Skeletal muscle cell (primary cell): ENCODE data around the gene ACYP1.

Source experiments
- DNase-seq: peaks from one replicate; pipeline ENCODE4 v3.0.0-alpha.2; 2010; ENCODE audit warnings: low read depth
- H3K4me3 ChIP-seq: 2 replicates; pipeline ENCODE4 v1.5.1; 2011; ENCODE audit warnings: low read depth, mild to moderate bottlenecking, control low read depth, low read length, moderate library complexity

ACYP1 gene

DNA sequence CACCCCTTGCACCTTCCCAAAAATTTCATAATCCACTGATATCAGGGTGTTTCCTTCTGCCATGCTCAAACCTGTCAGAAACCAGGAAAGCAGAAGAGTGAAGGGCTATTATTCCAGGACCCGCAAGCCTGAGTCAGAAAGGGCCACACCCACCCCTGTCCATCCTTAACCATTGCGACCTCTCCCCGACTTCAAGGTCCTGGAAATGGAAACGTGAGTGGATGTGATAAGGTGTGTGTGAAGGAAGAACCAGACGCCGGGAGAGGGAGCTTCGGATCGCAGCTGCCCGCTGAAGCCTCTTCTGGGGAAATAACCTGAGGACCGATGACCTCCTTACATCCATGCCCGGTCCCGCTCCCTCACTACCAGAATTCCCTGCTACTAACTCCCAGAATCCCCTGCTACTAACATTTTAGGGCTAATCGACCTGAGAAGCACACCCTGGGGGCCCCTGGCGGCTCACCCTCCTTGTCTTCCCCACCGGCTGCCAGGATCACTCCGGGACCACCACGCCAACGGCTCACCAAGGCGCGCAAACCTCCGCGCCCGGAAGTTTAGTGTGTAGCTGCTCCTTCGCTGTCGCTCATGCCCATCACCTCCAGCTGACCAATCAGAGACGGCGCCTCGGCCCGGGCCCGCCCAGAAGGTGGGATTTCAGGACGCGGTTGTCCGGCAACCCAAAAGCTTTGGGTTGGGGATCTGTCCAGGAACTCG, at the start of gene ACYP1:
Gene ACYP1, minus strand, starts transcription at position 534 of the 714 bp plus-strand sequence. Its CDS starts 471 bp downstream, at position 63.
- peak; percentile 48 for DNase-seq
- H3K4me3 ChIP-seq, result peak within 1 kb of the TSS; percentile 63

- H3K4me3 ChIP-seq, result no peak overlapping the region
- DNase-seq, result no peak
These were observed 46.1 kb upstream of the ACYP1 start for GRCh38 chr14:75109877-75110276.

DNA sequence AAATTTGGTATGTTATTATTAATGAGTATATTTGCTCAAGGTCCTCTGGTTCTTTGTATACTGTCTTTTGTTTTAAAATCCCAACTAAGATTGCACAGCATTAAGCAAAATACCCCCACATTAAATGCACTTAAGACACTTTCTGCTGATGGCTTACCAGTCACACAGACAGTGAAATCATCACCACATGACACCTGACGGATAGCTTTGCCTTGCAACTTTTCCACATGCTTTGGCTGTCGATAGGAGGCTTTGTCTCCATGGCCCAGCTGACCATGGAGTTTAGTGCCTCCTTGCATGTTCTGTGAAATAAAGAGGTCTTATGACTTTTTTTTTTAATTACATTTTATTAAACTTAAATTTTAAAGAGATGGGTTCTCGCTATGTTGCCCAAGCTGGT, 43.4 kb upstream of the ACYP1 start:
- no peak overlapping the region for H3K4me3 ChIP-seq
- DNase-seq, result no peak

DNA sequence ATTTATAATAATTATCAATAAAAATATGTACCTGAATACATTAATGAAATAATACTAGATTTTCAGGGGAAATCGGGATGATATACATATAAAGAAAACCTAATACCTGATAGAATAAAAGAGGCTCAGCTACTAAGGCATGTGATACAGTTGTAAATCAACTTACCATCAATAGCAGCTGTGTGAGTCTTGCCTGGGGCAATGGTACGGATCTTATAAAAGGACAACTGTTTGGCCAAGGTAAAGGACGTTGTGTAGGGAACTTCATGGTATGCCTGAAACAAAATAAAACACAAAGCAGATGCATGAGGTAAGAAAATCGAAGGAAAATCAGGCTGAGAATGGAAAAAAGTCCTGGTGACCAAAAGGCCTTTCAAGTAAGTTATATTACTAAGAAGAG, 37.7 kb upstream of the ACYP1 start:
- H3K4me3 ChIP-seq, result no peak overlapping the region
- no peak for DNase-seq

GRCh38 chr14:75098682-75099081, 34.9 kb upstream of the ACYP1 start:
- H3K4me3 ChIP-seq, result no peak overlapping the region
- no peak for DNase-seq

DNA sequence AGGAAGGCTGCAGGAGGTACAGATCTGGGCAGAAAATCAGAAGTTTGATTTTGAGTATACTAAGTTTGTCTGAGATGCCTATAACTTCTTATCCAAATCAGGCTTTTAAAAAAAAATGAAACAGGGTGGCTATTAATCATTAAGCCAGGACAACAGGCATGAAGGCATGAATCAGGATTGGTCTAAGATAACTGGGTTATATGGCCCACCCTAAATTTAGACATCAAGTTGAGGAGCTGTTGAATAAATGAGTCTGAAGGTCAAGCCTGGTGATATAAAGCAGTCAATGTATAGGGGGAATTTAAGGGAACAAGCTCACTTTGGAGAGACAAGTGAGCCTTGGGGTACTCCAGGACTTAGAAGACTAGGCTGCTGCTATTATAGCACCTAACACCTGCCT, 34.4 kb upstream of the ACYP1 start:
- DNase-seq, result no peak
- H3K4me3 ChIP-seq, result no peak overlapping the region

DNA sequence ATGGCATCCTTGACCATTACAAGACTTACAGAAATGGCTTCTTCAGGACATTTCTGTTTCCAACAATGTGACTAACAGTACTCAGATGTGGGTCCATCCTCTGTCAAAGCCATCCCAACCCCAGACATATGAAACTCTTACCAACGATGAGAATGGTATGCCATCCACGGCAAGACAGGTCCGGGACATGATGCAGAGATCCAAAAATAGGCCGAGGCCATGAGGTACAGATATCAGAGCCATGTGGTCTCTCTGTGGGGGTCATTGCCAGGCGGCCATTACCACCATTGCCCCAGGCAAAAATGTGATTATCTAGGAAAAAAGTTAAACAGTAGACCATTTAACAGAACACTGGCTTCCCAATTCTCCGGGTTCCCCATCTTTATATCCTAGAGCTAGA, 33.1 kb upstream of the ACYP1 start:
- no peak overlapping the region for H3K4me3 ChIP-seq
- DNase-seq, result no peak

GRCh38 chr14:75095690-75096089, 31.9 kb upstream of the ACYP1 start:
- H3K4me3 ChIP-seq, result no peak overlapping the region
- DNase-seq, result no peak

DNA sequence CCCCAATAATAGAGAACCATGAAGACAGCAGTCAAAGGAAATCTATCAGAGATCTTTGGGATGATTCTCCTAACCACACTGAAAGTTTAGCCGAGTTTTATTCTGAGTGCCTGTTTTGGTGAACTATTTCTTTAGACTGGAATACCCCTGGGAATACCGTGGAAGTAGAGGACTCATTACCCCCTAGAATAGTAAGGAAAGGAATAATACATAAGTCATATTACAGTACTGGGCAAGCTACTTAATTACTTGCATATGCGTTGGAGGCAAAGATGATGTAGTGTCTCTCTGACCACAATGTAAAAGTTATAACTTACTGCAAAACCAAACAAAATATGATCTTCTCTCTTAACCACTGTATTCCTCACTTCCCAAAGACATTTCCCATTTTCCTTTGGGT, 31.1 kb upstream of the ACYP1 start:
- no peak overlapping the region for H3K4me3 ChIP-seq
- no peak for DNase-seq

DNA sequence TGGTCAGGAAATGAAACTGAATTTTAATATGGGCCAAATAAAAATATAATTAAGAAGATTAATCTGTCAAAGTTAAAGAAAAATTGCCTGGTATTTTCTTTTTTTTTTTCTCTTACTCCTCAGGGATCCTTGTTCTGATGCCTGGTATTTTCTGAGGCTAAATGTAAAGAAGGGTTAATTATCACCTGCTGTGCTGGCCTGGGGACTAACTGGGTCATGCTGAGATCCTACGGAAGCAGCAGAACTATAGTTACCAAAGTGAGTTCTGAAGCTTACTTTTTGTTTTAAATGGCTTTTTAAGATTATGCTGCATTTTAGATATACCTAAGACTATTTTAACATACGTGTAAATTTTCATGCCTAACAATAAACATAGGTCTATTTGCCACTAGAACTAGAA, 28.9 kb upstream of the ACYP1 start:
- no peak for DNase-seq
- no peak overlapping the region for H3K4me3 ChIP-seq

- DNase-seq, result no peak
- H3K4me3 ChIP-seq, result no peak overlapping the region
These were observed 27.4 kb upstream of the ACYP1 start for GRCh38 chr14:75091251-75091650.

GRCh38 chr14:75090353-75090752, 26.5 kb upstream of the ACYP1 start:
- no peak overlapping the region for H3K4me3 ChIP-seq
- DNase-seq, result no peak

DNA sequence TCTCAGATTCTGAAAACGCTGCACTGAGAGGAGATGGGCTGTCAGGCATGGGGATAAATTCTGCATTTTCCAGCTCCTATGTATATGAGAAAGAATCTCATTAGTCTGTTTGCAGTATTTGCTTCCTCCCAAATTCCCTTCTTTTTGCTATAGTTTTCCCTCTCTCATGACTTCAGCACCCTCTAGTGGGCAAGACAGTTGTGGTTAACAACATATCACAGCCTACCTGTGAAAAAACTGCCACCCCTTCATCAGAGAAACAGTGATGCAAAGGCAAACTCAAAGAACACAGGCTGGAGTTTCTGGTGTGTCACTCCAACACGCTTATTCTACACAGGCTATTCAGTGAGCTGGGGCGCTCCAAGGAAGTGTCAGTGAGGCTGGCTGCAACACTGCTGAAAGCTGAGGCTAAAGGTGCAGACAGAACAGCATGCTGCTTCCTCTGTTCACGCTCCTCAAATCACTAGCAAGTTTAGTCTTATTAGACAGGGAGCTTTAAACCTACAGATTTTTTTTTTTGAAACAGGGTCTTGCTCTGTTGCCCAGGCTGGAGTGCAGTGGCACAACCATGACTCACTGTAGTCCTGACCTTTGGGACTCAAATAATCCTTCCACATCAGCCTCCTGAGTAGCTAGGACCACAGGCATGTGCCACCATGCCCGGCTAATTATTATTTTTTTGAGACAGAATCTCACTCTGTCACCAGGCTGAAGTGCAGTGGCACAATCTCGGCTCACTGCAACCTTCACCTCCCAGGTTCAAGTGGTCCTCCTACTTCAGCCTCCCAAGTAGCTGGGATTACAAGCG, 24.9 kb upstream of the ACYP1 start:
- DNase-seq, result no peak
- no peak overlapping the region for H3K4me3 ChIP-seq

DNA sequence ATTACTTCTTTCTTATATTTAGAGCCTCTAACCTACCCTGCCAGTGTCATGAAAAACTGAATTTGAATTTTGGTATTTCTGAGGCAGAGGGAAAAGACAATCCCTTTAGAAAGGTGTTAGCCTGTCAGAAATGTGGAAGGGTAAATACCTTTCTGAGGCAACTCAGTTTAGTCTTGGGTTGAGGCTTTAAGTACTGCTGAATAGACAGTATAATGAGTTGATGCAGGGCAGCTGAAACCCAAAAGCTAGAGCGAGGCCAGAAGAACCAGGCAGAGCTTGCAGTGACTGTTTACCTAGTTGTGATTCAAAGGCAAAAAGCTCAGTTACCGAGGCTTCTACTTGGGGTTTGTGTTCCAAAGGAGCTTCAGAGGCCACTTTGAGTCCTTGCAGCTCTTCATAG, 24.3 kb upstream of the ACYP1 start:
- no peak for DNase-seq
- H3K4me3 ChIP-seq, result no peak overlapping the region

DNA sequence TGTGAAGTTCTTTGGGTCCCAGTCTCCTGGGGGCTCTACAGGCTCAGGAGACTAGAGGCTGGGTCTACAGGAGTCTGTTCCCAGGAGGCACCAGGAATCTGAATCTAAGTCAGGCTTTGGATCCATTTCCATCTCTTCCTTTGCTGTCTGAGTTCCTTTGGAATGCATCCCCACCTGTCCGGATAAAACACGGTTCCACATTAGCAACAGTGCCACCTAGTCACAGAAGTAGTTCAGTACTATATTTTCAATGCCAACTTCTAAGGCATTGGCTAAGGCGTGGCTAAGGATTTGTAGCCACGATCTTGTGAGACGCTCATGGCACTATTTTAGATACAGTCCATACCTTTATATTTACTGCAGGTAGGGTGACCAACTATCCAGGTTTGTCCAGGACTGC, 20.7 kb upstream of the ACYP1 start:
- DNase-seq, result no peak
- H3K4me3 ChIP-seq, result no peak overlapping the region

GRCh38 chr14:75083271-75083670, 19.4 kb upstream of the ACYP1 start:
- DNase-seq, result no peak

DNA sequence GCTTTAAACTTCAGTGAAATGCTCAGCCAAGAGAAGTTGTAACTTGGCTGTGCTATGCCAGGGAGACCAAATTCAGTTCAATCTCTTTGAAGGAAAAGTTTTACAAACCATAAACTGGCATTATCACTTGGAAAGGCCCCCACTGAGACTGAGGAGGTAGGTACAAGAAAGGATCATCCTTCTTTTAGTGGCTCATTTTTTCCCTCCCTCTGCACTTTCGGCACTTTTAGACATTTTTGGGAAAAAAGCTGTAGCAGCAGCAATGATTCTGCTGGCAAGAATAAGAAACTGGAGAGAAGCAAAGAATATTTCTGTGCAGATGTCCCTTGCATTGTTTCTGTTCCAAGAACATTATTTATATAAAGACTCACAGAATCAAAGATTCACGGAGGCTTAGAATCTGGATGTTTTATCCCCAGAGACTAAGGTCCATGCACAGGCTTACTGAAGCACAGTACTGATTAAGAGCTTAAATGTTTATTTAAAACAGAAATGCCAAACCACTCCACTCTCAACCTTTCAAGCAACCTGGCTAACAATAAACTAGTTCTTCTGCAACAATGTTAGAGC, 17.9 kb upstream of the ACYP1 start:
- no peak overlapping the region for H3K4me3 ChIP-seq
- DNase-seq, result no peak

More at GRCh38 chr14:75083271-75083670, 19.4 kb upstream of the ACYP1 start:
- no peak overlapping the region for H3K4me3 ChIP-seq

DNA sequence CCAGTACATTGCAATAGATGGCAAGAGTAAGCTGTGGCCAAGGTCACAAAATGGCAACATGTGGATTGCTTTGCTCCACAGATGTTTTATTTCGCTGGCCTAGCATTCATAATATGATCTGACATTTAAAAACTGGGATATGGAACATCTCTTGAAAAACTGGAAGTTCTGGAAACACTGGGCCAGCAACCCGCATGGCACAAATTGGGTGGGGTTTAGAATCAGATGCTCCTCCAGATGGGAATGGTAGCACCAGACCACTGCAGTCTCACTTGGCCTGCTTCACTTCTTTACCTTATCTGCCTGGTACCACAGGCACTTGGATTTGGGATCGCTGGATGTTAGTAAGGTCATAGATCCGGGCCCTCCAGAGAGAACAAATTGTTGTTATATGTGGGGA, 15.7 kb upstream of the ACYP1 start:
- H3K4me3 ChIP-seq, result no peak overlapping the region
- no peak for DNase-seq

GRCh38 chr14:75077794-75078193, 14.0 kb upstream of the ACYP1 start:
- no peak for DNase-seq
- no peak overlapping the region for H3K4me3 ChIP-seq

DNA sequence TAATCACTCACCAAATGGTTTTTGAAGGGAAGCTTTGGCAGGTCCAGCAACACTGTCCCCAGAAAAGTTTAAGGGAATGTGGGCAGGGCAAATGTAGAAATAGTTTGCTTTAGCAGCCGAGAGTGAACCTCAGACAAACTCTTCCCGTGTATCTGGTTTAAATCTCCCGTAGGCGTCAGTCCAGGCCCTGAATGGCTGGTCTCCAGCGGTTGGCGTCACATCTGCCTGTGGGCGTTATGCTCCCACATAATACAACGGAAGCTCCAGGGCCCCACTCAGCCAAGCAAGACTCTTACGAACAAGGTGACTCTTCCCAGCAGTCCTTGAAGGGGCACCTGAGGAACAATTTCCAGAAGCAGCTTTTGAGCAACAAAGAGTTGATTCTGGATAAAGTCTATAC, 6.6 kb upstream of the ACYP1 start:
- no peak for DNase-seq
- no peak overlapping the region for H3K4me3 ChIP-seq

DNA sequence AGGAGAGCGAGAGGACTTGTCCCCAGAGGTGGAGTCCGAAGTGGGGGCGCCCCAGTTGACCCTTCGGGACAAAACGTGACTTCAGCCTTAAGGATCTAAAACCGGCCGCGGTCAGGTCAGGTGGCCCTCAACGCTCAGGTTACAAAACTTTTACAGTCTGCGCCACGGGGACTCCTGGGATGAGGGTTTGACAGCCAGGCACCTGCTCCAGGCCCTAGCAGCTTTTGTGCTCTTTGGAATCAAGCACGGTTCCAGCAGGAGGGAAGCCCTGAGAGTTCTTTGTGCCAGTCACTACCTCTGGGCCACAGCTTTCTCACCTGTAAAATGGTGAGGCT, 6.0 kb upstream of the ACYP1 start:
- no peak for DNase-seq

More for the DNA sequence above, 6.0 kb upstream of the ACYP1 start:
- H3K4me3 ChIP-seq, result peak overlapping the region; percentile 59
